ENCODE data around the gene FRS3.

- TF ChIP-seq CTCF (IDR thresholded peaks at IDR 0.05; ENCODE audit: insufficient read depth, low read length, poor library complexity, severe bottlenecking) (no peak), EZH2phosphoT487 (conservative IDR thresholded peaks at IDR 0.05; ENCODE audit: low read length) (no peak)
Observed at GRCh38 chr6:41737591-41738130, 42.0 kb downstream of the FRS3 start.
